GM12864 (cell line): Measurements from ENCODE around the gene CNIH3.

Experiments
- DNase-seq: peaks from one replicate; pipeline ENCODE4 v3.0.0-alpha.2; 2011; ENCODE audit warnings: low read depth
- H3K4me3 ChIP-seq: 2 replicates; pipeline ENCODE4 v1.5.1; 2011; ENCODE audit warnings: mild to moderate bottlenecking, low read depth, low read length, control low read depth
- CTCF ChIP-seq: IDR thresholded peaks from 2 replicates; pipeline ENCODE4 v1.5.1; 2011; ENCODE audit warnings: low read depth, mild to moderate bottlenecking, moderate library complexity, low read length, control low read depth, inconsistent platforms; ENCODE audit errors: missing control alignments

CNIH3 gene

GRCh38 chr1:224789311-224789710 lies 173.2 kb downstream of the CNIH3 start:
- no peak overlapping the region for H3K4me3 ChIP-seq
- no peak for DNase-seq
- TF ChIP-seq CTCF: no peak
